GM23248 (cell line): ENCODE measurements around the gene ATAT1. TPM values are rescaled to one million over a fixed set of nuclear protein-coding genes. Genes with fewer than 3 reads are reported as not detected.

Experiments
- DNase-seq: peaks from one replicate; pipeline ENCODE4 v3.0.0-alpha.2; 2015
- H2AFZ ChIP-seq: fragments of 200-600 bp; sonication (generic); 2 replicates; pipeline ENCODE4 v1.6.1; 2016; ENCODE audit warnings: antibody characterized with exemption
- H3F3A ChIP-seq: fragments of 200-600 bp; sonication (generic); 2 replicates; pipeline ENCODE4 v1.6.1; 2016; ENCODE audit warnings: mild to moderate bottlenecking, antibody characterized with exemption, mixed run types; ENCODE audit not compliant: insufficient read depth
- H3K27ac ChIP-seq: fragments of 200-600 bp; sonication (generic); 2 replicates; pipeline ENCODE4 v1.5.1; 2016; ENCODE audit warnings: mild to moderate bottlenecking
- H3K27me3 ChIP-seq: fragments of 200-600 bp; sonication (generic); replicated peaks from 2 replicates; pipeline ENCODE4 v1.6.1; 2016; ENCODE audit warnings: mild to moderate bottlenecking; ENCODE audit not compliant: insufficient read depth
- H3K36me3 ChIP-seq: fragments of 200-600 bp; sonication (generic); 2 replicates; pipeline ENCODE4 v1.6.1; 2016; ENCODE audit warnings: low read depth, mild to moderate bottlenecking
- H3K4me1 ChIP-seq: fragments of 200-600 bp; sonication (generic); 2 replicates; pipeline ENCODE4 v1.6.1; 2016; ENCODE audit warnings: mild to moderate bottlenecking; ENCODE audit not compliant: insufficient read depth
- H3K4me2 ChIP-seq: fragments of 200-600 bp; sonication (generic); one replicate; pipeline ENCODE4 v1.6.1; 2016; ENCODE audit warnings: mild to moderate bottlenecking; ENCODE audit not compliant: unreplicated experiment
- H3K4me3 ChIP-seq: fragments of 200-600 bp; sonication (generic); 2 replicates; pipeline ENCODE4 v1.5.1; 2016; ENCODE audit warnings: mild to moderate bottlenecking
- H3K79me2 ChIP-seq: fragments of 200-600 bp; sonication (generic); 2 replicates; pipeline ENCODE4 v1.6.1; 2016; ENCODE audit warnings: mild to moderate bottlenecking; ENCODE audit not compliant: insufficient read depth
- H3K9ac ChIP-seq: fragments of 200-600 bp; sonication (generic); 2 replicates; pipeline ENCODE4 v1.6.1; 2016; ENCODE audit warnings: mild to moderate bottlenecking
- H3K9me2 ChIP-seq: fragments of 200-600 bp; sonication (generic); 2 replicates; pipeline ENCODE4 v1.6.1; 2016; ENCODE audit warnings: mixed run types, mild to moderate bottlenecking, moderate library complexity; ENCODE audit not compliant: insufficient read depth
- H3K9me3 ChIP-seq: fragments of 200-600 bp; sonication (generic); one replicate; pipeline ENCODE4 v1.6.1; 2017; ENCODE audit warnings: low read depth
- H4K20me1 ChIP-seq: fragments of 200-600 bp; sonication (generic); 2 replicates; pipeline ENCODE4 v1.6.0; 2016; ENCODE audit not compliant: insufficient read depth
- EZH2 ChIP-seq: fragments of 200-600 bp; sonication (generic); IDR thresholded peaks from 2 replicates; pipeline ENCODE4 v1.6.1; 2018; ENCODE audit warnings: antibody characterized with exemption, mild to moderate bottlenecking; ENCODE audit not compliant: insufficient read depth, poor library complexity, severe bottlenecking
- EZH2phosphoT487 ChIP-seq: fragments of 200-600 bp; sonication (generic); IDR thresholded peaks from 2 replicates; pipeline ENCODE4 v1.6.1; 2018; ENCODE audit warnings: antibody characterized with exemption, moderate library complexity, mild to moderate bottlenecking, low read depth; ENCODE audit not compliant: insufficient read depth
- WGBS, 2 experiments: methylation state at CpG; one replicate each; pipeline ENCODE4 v1.1.6; 2015 to 2017; ENCODE audit warnings: low lambda C conversion rate in 2 of 2, low coverage in 1 of 2; ENCODE audit errors: missing lambda C conversion rate in 2 of 2; 5-methylcytosine and 5-hydroxymethylcytosine counted together
- in situ Hi-C: fragments of 300-500 bp; cut with MboI; formaldehyde crosslinking; loops from 2 replicates; pipeline ENCODE4 v1.15.0; 2020
- polyA plus RNA-seq: library from polyadenylated mRNA; unstranded; fragments of >200 nt; fragmentation: Nextera tagmentation; extraction: Ambion mirVana; gene quantifications from 2 replicates; pipeline ENCODE4 v1.2.1, GENCODE V29; 2016
- total RNA-seq: library from RNA; depleted of rRNA; stranded (reverse); fragments of >200 nt; shearing (Covaris generic); gene quantifications from 2 replicates; pipeline ENCODE4 v1.2.3, GENCODE V29; 2014

The ATAT1 gene
- total and polyA plus RNA-seq, 2 experiments from 2014 or later: 2.3 to 12.6 TPM

- Histone ChIP-seq H3F3A (peaks cover 4% of the 10 kb centered on the region; the same call in 1 of the 2 replicates), H3K9me2 (no peaks in the 10 kb centered on the region), H3K27ac (no peak overlapping the region), H4K20me1 (no peaks in the 10 kb centered on the region), H3K4me2 (no peak overlapping the region), H3K79me2 (peaks cover 42% of the 10 kb centered on the region), H2AFZ (no peak overlapping the region), H3K4me3 (no peak overlapping the region), H3K9ac (no peak overlapping the region; the same call in 1 of the 2 replicates), H3K27me3 (no peaks in the 10 kb centered on the region), H3K36me3 (no peaks in the 10 kb centered on the region; the same call in 1 of the 2 replicates), H3K9me3 (no peaks in the 10 kb centered on the region), H3K4me1 (0 out of 2 replicates have a peak, but pooled peaks cover 4% of the 10 kb centered on the region)
- in situ Hi-C loops: no loop called here
- 83 to 85% methylated on average over 5 of the region's 5 CpGs for WGBS, 2 experiments
- DNase-seq: no peak
- TF ChIP-seq EZH2 (no peak), EZH2phosphoT487 (no peak)
Measured at GRCh38 chr6:30644769-30645168, 18.1 kb downstream of the ATAT1 start.

GRCh38 chr6:30645989-30646388, 19.3 kb downstream of the ATAT1 start:
- 46 to 58% methylated on average over 1 of the region's 1 CpG for WGBS, 2 experiments
- Histone ChIP-seq H3K4me1 (0 out of 2 replicates have a peak, but pooled peaks cover 4% of the 10 kb centered on the region), H4K20me1 (no peaks in the 10 kb centered on the region), H3K9me3 (no peaks in the 10 kb centered on the region), H3K4me2 (no peak overlapping the region), H2AFZ (no peak overlapping the region), H3F3A (peaks cover 4% of the 10 kb centered on the region; the same call in 1 of the 2 replicates), H3K9me2 (no peaks in the 10 kb centered on the region), H3K4me3 (no peak overlapping the region), H3K27ac (no peak overlapping the region), H3K9ac (peak overlapping the region; percentile 78), H3K27me3 (no peaks in the 10 kb centered on the region), H3K79me2 (peaks cover 47% of the 10 kb centered on the region), H3K36me3 (no peaks in the 10 kb centered on the region; the same call in 1 of the 2 replicates)
- in situ Hi-C loops: no loop called here
- no peak for DNase-seq
- no peak for TF ChIP-seq EZH2
- TF ChIP-seq EZH2phosphoT487: no peak

GRCh38 chr6:30646450-30647241, 20.0 kb downstream of the ATAT1 start, which contains the start of gene C6orf136:
C6orf136 (plus strand) TSS chr6:30647133; CDS start chr6:30647232, 99 bp downstream.
- no peaks in the 10 kb centered on the region for H3K27me3 ChIP-seq
- no peaks in the 10 kb centered on the region for H3K9me3 ChIP-seq
- 14 to 24% methylated on average over 16 to 37 of the region's 37 CpGs for WGBS, 2 experiments
- H3F3A ChIP-seq: peaks cover 4% of the 10 kb centered on the region; the same call in 1 of the 2 replicates
- H3K27ac ChIP-seq: peak within 1 kb of the TSS; percentile 36
- in situ Hi-C loops: no loop called here
- H3K4me1 ChIP-seq: 0 out of 2 replicates have a peak, but pooled peaks cover 4% of the 10 kb centered on the region
- H2AFZ ChIP-seq: peak within 1 kb of the TSS; percentile 82
- H3K9ac ChIP-seq: peak within 1 kb of the TSS; percentile 78
- peak; percentile 96 for DNase-seq
- peaks cover 47% of the 10 kb centered on the region for H3K79me2 ChIP-seq
- H3K4me2 ChIP-seq: peak within 1 kb of the TSS; percentile 86
- TF ChIP-seq EZH2: no peak
- no peak for TF ChIP-seq EZH2phosphoT487
- H3K4me3 ChIP-seq: peak within 1 kb of the TSS; percentile 79
- H3K36me3 ChIP-seq: 0 out of 2 replicates have a peak, but pooled peaks cover 2% of the 10 kb centered on the region
- no peaks in the 10 kb centered on the region for H3K9me2 ChIP-seq
- H4K20me1 ChIP-seq: no peaks in the 10 kb centered on the region

- peak overlapping the region; percentile 79 for H3K4me3 ChIP-seq
- H3K4me1 ChIP-seq: 0 out of 2 replicates have a peak, but pooled peaks cover 4% of the 10 kb centered on the region
- WGBS, 2 experiments: 1 to 2% methylated on average over 55 to 66 of the region's 78 CpGs
- DNase-seq: peak; percentile 87
- peaks cover 47% of the 10 kb centered on the region for H3K79me2 ChIP-seq
- H3K27me3 ChIP-seq: no peaks in the 10 kb centered on the region
- TF ChIP-seq EZH2 (no peak), EZH2phosphoT487 (no peak)
- H3K9ac ChIP-seq: peak overlapping the region; percentile 78
- no peaks in the 10 kb centered on the region for H4K20me1 ChIP-seq
- H3K9me3 ChIP-seq: no peaks in the 10 kb centered on the region
- no peaks in the 10 kb centered on the region for H3K9me2 ChIP-seq
- in situ Hi-C loops: no loop called here
- peak overlapping the region; percentile 86 for H3K4me2 ChIP-seq
- H3F3A ChIP-seq: peaks cover 4% of the 10 kb centered on the region; the same call in 1 of the 2 replicates
- 0 out of 2 replicates have a peak, but pooled peaks cover 6% of the 10 kb centered on the region for H3K36me3 ChIP-seq
- H3K27ac ChIP-seq: peak overlapping the region; percentile 36
- H2AFZ ChIP-seq: peak overlapping the region; percentile 82
Measured at GRCh38 chr6:30647242-30648116, 20.8 kb downstream of the ATAT1 start.
